Smooth muscle cell (in vitro differentiated cells): ENCODE results near the gene SERINC2. TPM values are rescaled to one million over a fixed set of nuclear protein-coding genes. Genes with fewer than 3 reads are reported as not detected.
A peak's percentile ranks its signal among the peaks of the same experiment; 100 is the strongest.

Source experiments
- DNase-seq: peaks from one replicate; lab custom pipeline; 2025; ENCODE audit not compliant: unreplicated experiment; lab: John Stamatoyannopoulos, UW
- H2AFZ ChIP-seq: fragments of 200-600 bp; sonication (generic); 2 replicates; pipeline ENCODE4 v1.6.0; 2016; ENCODE audit warnings: antibody characterized with exemption, low read depth, mild to moderate bottlenecking
- H3F3A ChIP-seq: fragments of 200-600 bp; sonication (generic); 2 replicates; pipeline ENCODE4 v1.6.0; 2017; ENCODE audit warnings: antibody characterized with exemption, low read depth
- H3K27ac ChIP-seq: fragments of 200-600 bp; sonication (generic); 2 replicates; pipeline ENCODE4 v1.5.1; 2016; ENCODE audit warnings: low read depth, mild to moderate bottlenecking
- H3K27me3 ChIP-seq: fragments of 200-600 bp; sonication (generic); 2 replicates; pipeline ENCODE4 v1.6.1; 2016; ENCODE audit warnings: low read depth, mild to moderate bottlenecking
- H3K36me3 ChIP-seq: fragments of 200-600 bp; sonication (generic); 2 replicates; pipeline ENCODE4 v1.5.1; 2016; ENCODE audit warnings: low read depth
- H3K4me1 ChIP-seq: fragments of 200-600 bp; sonication (generic); 2 replicates; pipeline ENCODE4 v1.5.1; 2016; ENCODE audit warnings: low read depth
- H3K4me2 ChIP-seq: fragments of 200-600 bp; sonication (generic); 2 replicates; pipeline ENCODE4 v1.6.0; 2016; ENCODE audit warnings: mild to moderate bottlenecking
- H3K4me3 ChIP-seq: fragments of 200-600 bp; sonication (generic); 2 replicates; pipeline ENCODE4 v1.5.1; 2016; ENCODE audit warnings: mild to moderate bottlenecking
- H3K79me2 ChIP-seq: fragments of 200-600 bp; sonication (generic); 2 replicates; pipeline ENCODE4 v1.6.0; 2016; ENCODE audit warnings: low read depth, mild to moderate bottlenecking
- H3K9ac ChIP-seq: fragments of 200-600 bp; sonication (generic); 2 replicates; pipeline ENCODE4 v1.6.0; 2016; ENCODE audit warnings: low read depth
- H3K9me3 ChIP-seq: fragments of 200-600 bp; sonication (generic); replicated peaks from 2 replicates; pipeline ENCODE4 v1.5.1; 2016; ENCODE audit warnings: low read depth
- H4K20me1 ChIP-seq: fragments of 200-600 bp; sonication (generic); 2 replicates; pipeline ENCODE4 v1.6.0; 2016; ENCODE audit warnings: low read depth
- CTCF ChIP-seq: fragments of 200-600 bp; sonication (generic); IDR thresholded peaks from 2 replicates; pipeline ENCODE4 v1.5.1; 2017; ENCODE audit warnings: borderline replicate concordance, mild to moderate bottlenecking, antibody characterized with exemption; ENCODE audit not compliant: insufficient read depth, poor library complexity, severe bottlenecking
- WGBS: methylation state at CpG from one replicate; pipeline ENCODE4 v1.1.7; 2016; ENCODE audit warnings: low lambda C conversion rate; 5-methylcytosine and 5-hydroxymethylcytosine counted together
- polyA plus RNA-seq: library from polyadenylated mRNA; unstranded; fragments of >200 nt; fragmentation: Nextera tagmentation; extraction: Ambion mirVana; gene quantifications from 2 replicates; pipeline ENCODE4 v1.2.1, GENCODE V29; 2016
- total RNA-seq: library from RNA; depleted of rRNA; stranded (reverse); fragments of >200 nt; gene quantifications from 2 replicates; pipeline ENCODE4 v1.2.3, GENCODE V29; 2014

SERINC2 gene
- total and polyA plus RNA-seq, 2 experiments from 2014 or later: 31.6 to 41.3 TPM

DNA sequence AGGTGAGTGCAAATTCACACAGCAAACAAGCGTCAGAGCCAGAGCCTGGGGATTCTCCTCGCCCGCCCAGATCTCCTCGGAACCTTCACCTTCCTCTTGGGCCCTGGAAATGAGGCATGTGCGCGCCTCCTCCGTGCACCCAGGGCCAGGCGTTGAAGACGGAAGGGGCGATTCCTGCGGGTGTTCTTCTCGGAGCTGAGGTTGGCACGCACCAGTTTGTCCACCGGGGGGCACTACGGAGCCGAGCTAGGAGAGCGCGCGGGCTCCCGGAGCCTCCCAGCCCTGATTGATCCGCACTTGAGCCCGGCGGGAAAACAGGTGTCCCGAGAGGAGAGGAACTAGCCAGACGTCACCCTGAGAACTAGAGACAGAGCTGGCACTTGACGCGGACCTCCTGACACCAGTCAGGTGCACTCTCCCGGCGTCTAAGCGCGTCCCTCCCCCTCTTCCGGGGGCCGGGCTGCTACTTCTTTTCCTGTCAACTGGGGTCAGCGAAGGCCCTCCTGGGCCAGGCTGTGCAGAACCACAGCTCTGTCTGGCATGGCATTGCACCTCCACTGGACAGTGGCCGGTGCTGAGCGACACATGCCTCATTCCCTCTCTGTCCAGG, 18.3 kb upstream of the SERINC2 start:
- Histone ChIP-seq H3K9ac (no peak overlapping the region), H3F3A (no peaks in the 10 kb centered on the region), H4K20me1 (no peaks in the 10 kb centered on the region), H3K9me3 (no peaks in the 10 kb centered on the region), H3K4me2 (peak overlapping the region; percentile 75), H3K4me1 (peaks cover 5% of the 10 kb centered on the region), H3K36me3 (no peaks in the 10 kb centered on the region), H2AFZ (peak overlapping the region; percentile 81), H3K27me3 (no peaks in the 10 kb centered on the region), H3K79me2 (no peaks in the 10 kb centered on the region), H3K4me3 (peak overlapping the region; percentile 32), H3K27ac (no peak overlapping the region)
- peak; percentile 59 for DNase-seq
- peak; percentile 86 for TF ChIP-seq CTCF
- WGBS: 5% methylated on average over 36 of the region's 36 CpGs

DNA sequence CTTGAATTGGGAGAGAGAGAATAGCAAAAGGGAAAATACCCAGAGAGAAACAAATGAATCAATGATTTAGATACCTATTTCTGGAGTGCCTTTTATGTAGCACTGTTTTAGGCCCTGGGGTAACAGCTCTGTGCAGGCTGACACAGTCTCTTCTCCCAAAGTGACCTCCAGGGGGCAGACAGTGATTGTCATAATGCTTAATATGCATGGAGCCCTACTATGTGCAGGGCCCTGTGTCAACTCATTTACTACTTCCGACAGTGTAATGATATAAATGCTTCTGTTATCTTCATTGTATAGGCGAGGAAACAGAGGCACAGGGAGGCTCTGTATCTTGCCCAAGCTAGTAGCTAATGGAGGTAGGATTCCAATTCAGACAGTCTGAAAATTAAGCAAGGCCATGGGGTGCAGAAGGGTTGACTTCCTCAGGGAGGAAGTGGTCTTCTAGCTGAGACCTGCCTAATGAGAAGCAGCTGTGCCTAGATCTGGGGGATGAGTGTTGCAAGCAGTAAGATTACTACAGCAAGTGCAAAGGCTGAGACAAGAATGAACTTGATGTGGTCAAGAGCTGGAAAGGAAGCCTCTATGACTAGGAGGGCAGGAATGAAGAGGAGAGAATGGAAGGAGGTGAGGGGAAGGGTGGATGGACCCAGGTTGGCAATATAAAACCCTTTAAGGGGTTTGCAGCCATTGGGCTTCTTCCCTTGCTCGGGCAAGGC, 16.2 kb upstream of the SERINC2 start:
- peak; percentile 22 for TF ChIP-seq CTCF
- DNase-seq: no peak
- Histone ChIP-seq H4K20me1 (no peaks in the 10 kb centered on the region), H3K4me1 (peaks cover 5% of the 10 kb centered on the region), H3K9ac (no peak overlapping the region), H3K36me3 (no peaks in the 10 kb centered on the region), H3K9me3 (no peaks in the 10 kb centered on the region), H3K79me2 (no peaks in the 10 kb centered on the region), H3K4me3 (no peak overlapping the region), H3F3A (no peaks in the 10 kb centered on the region), H2AFZ (no peak overlapping the region), H3K4me2 (no peak overlapping the region), H3K27me3 (no peaks in the 10 kb centered on the region), H3K27ac (no peak overlapping the region)
- WGBS: 92% methylated on average over 3 of the region's 3 CpGs

- no peaks in the 10 kb centered on the region for H3K79me2 ChIP-seq
- no peak for TF ChIP-seq CTCF
- H3K4me2 ChIP-seq: no peak overlapping the region
- no peaks in the 10 kb centered on the region for H3K27me3 ChIP-seq
- H3F3A ChIP-seq: no peaks in the 10 kb centered on the region
- no peak overlapping the region for H3K4me3 ChIP-seq
- no peak overlapping the region for H2AFZ ChIP-seq
- H4K20me1 ChIP-seq: no peaks in the 10 kb centered on the region
- peaks cover 5% of the 10 kb centered on the region for H3K4me1 ChIP-seq
- no peaks in the 10 kb centered on the region for H3K9me3 ChIP-seq
- H3K36me3 ChIP-seq: no peaks in the 10 kb centered on the region
- H3K9ac ChIP-seq: no peak overlapping the region
- WGBS: 63% methylated on average over 4 of the region's 4 CpGs
- H3K27ac ChIP-seq: no peak overlapping the region
- no peak for DNase-seq
Observed at GRCh38 chr1:31397360-31398095, 15.5 kb upstream of the SERINC2 start.
